Testis (tissue), 2 donors: Measurements from ENCODE around the gene MRPS7.

ENCODE experiments used
- POLR2A ChIP-seq: fragments of 450-650 bp; IDR thresholded peaks from one replicate; pipeline ENCODE4 v1.6.1; 2017; ENCODE audit warnings: antibody characterized with exemption, mild to moderate bottlenecking, moderate library complexity
- TF ChIP-seq, protein P1 (sequence below), 3 experiments: fragments of 450-650 bp in 2 of 3; fragments of 200-600 bp in 1 of 3; sonication (generic) in 1 of 3; IDR thresholded peaks; one replicate each; pipeline ENCODE4 v1.5.1; 2016 to 2019; ENCODE audit warnings: antibody characterized with exemption in 3 of 3, mild to moderate bottlenecking in 2 of 3, moderate library complexity in 1 of 3

GRCh38 chr17:75227729-75228128, 34.0 kb upstream of the MRPS7 start:
- TF ChIP-seq, protein P1, sequence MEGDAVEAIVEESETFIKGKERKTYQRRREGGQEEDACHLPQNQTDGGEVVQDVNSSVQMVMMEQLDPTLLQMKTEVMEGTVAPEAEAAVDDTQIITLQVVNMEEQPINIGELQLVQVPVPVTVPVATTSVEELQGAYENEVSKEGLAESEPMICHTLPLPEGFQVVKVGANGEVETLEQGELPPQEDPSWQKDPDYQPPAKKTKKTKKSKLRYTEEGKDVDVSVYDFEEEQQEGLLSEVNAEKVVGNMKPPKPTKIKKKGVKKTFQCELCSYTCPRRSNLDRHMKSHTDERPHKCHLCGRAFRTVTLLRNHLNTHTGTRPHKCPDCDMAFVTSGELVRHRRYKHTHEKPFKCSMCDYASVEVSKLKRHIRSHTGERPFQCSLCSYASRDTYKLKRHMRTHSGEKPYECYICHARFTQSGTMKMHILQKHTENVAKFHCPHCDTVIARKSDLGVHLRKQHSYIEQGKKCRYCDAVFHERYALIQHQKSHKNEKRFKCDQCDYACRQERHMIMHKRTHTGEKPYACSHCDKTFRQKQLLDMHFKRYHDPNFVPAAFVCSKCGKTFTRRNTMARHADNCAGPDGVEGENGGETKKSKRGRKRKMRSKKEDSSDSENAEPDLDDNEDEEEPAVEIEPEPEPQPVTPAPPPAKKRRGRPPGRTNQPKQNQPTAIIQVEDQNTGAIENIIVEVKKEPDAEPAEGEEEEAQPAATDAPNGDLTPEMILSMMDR (IDR thresholded peaks at IDR 0.05): no peak
- no peak for TF ChIP-seq POLR2A
